ENCODE data around the gene GPC5.
A peak's percentile ranks its signal among the peaks of the same experiment; 100 is the strongest.
"Not testable (repeated sequence)": the region's sequence is repeated elsewhere in the genome, so short reads cannot be mapped to it uniquely, and the experiment has no call there.

The GPC5 gene

GRCh38 chr13:91398413-91399188 is at the start of gene GPC5:
Gene GPC5 (plus strand): TSS chr13:91398621.
- peak in 55 of 56 donors; percentile 6 to 88 (median 76) for DNase-seq

- DNase-seq = peak in 55 of 56 donors; percentile 44 to 95 (median 82)
These were observed 49.5 kb upstream of the GPC5 start for GRCh38 chr13:91348906-91349435.

GRCh38 chr13:91349992-91350911 is 48.2 kb upstream of the GPC5 start:
- DNase-seq = no peak

GRCh38 chr13:91351123-91351522 is 47.3 kb upstream of the GPC5 start:
- DNase-seq = no peak

- DNase-seq = no peak
These were observed 46.4 kb upstream of the GPC5 start for GRCh38 chr13:91351980-91352379.

- DNase-seq = not testable (repeated sequence)
These were observed 45.5 kb upstream of the GPC5 start for GRCh38 chr13:91352891-91353290.

- no peak for DNase-seq
These were observed 44.9 kb upstream of the GPC5 start for GRCh38 chr13:91353494-91353893.

GRCh38 chr13:91355099-91355825 is 43.2 kb upstream of the GPC5 start:
- DNase-seq = no peak

- no peak for DNase-seq
These were observed 42.4 kb upstream of the GPC5 start for GRCh38 chr13:91355826-91356710.

- no peak for DNase-seq
These were observed 41.4 kb upstream of the GPC5 start for GRCh38 chr13:91356919-91357612.

- DNase-seq = no peak
These were observed 40.6 kb upstream of the GPC5 start for GRCh38 chr13:91357613-91358386.

GRCh38 chr13:91358387-91358782 is 40.0 kb upstream of the GPC5 start:
- no peak for DNase-seq

GRCh38 chr13:91359111-91359510 is 39.3 kb upstream of the GPC5 start:
- DNase-seq = no peak

- DNase-seq = no peak
These were observed 38.8 kb upstream of the GPC5 start for GRCh38 chr13:91359631-91360030.

GRCh38 chr13:91360246-91360751 is 38.1 kb upstream of the GPC5 start:
- no peak for DNase-seq

- no peak for DNase-seq
These were observed 36.6 kb upstream of the GPC5 start for GRCh38 chr13:91361755-91362271.

- DNase-seq = no peak
These were observed 35.5 kb upstream of the GPC5 start for GRCh38 chr13:91362908-91363307.

GRCh38 chr13:91368101-91368500 is 30.3 kb upstream of the GPC5 start:
- no peak for DNase-seq

Measured in nucleus accumbens (tissue), 56 donors.